ENCODE results near the gene PRPSAP1. TPM values are rescaled to one million over a fixed set of nuclear protein-coding genes. Genes with fewer than 3 reads are reported as not detected.

The PRPSAP1 gene
- total RNA-seq, 1 donor from 2014 or later: 48.8 TPM

DNA sequence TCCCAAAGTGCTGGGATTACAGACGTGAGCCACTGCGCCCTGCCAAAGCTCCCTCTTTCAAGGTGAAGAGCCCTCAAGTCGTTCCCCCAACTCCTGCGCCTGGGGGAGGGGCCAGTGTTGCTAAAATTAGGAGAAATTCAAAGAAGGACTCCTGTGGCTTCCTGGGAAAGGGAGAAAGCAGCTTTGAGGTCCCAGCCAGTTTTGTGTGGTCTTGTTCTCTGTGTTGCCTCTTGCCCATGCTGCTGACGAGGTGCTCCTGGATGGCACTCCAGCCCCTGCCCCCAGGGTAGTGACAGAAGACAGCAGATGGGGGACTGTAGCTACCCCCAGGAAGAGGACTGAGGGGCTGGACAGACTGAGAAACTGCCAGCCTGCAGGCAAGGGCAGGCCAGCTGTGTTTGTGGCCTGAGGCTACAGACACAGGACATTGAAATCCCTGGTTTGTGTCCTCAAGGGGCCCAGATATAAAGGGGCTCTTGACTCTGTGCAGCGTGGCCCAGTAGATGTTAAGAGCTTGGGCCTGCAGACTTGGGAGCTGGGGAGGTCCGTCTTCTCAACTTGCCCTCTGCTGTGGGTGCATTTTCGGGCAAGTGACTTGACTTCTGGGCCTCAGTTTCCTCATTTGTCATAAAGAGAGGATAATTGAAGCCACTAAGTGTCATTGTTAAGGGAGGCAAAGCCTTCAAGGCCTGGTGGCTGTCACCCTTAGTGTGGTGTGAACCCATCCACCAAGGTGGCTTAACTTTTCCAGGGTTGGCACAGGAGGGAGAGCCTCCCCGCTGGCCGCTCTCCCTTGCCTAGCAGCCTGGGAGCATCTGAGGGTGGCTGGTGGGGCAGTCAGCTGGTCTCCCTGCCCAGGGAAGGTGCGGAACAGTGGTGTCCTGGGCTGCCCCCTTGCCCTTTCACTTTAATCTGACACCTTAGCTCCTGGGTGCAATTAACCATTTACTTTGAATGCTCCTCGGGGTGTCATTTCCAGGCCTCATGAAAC lies 84.4 kb downstream of the PRPSAP1 start:
- intact Hi-C loops (cut with micrococcal nuclease): loop anchor here (1.0 to 10.0 kb wide), 5 partner anchors 23 to 484 kb away; partner anchors contain the start of genes FOXJ1, MFSD11, SRSF2 and UNK

GRCh38 chr17:76268015-76268749 lies 85.5 kb downstream of the PRPSAP1 start:
- intact Hi-C loops (cut with micrococcal nuclease): loop anchor here (1.0 to 10.0 kb wide), 5 partner anchors 22 to 483 kb away; partner anchors contain the start of genes FOXJ1, MFSD11, SRSF2 and UNK

- intact Hi-C loops (cut with micrococcal nuclease): loop anchor here (1.0 to 10.0 kb wide), 6 partner anchors 21 to 483 kb away; partner anchors contain the start of genes FOXJ1, MFSD11, SRSF2 and UNK
Observed at GRCh38 chr17:76267581-76268001, 86.1 kb downstream of the PRPSAP1 start.

GRCh38 chr17:76267051-76267576 lies 86.6 kb downstream of the PRPSAP1 start:
- intact Hi-C loops (cut with micrococcal nuclease): loop anchor here (1.0 to 10.0 kb wide), 2 partner anchors 122 to 468 kb away; partner anchors contain the start of genes MFSD11 and SRSF2

DNA sequence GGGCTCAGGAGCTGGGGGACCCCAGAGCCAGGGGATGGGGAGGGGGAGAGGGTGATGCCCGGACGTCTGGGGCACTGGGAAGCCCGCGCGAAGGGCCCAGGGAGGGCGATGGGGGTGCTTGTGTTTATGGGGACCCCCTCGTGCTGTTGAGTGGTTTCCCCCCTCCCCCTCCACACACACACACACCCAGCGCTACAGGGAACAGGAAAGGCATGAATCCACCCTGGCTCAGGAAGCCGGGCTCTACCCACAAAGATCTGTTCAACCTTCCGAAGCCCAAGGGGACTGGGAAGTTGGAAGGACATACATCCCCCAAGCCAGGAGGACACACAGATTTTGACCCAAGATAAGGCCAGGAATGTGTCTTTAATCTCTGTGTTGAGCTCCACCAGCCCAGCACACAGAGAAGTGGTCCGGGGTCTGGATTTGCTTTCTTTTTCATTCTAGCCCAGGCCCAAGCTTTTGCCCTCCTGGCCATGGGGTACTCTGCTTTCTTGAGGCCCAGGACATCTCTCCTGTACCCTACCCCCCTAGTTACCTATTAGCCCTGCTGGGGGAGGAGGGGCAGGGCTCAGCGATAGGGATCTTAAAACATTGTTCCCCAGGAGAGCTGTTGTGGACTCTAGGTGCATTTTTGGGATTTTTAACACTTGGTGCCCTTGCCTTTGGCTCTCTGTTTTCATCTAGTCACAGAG lies 87.3 kb downstream of the PRPSAP1 start:
- intact Hi-C loops (cut with micrococcal nuclease): loop anchor here (10.0 kb wide), 1 partner anchor 468 kb away; the partner anchor contains the start of genes MFSD11 and SRSF2

- intact Hi-C loops (cut with micrococcal nuclease): loop anchor here (10.0 kb wide), 1 partner anchor 469 kb away; the partner anchor contains the start of genes MFSD11 and SRSF2
Observed at GRCh38 chr17:76265624-76266243, 88.0 kb downstream of the PRPSAP1 start.

GRCh38 chr17:76264755-76265623 lies 88.7 kb downstream of the PRPSAP1 start, which contains the start of gene UBALD2:
Gene UBALD2 (plus strand): TSS chr17:76265348. CDS start chr17:76265506, 158 bp downstream.
- intact Hi-C loops (cut with micrococcal nuclease): loop anchor here (1.0 to 10.0 kb wide), 6 partner anchors 13 to 486 kb away; partner anchors contain the start of genes MFSD11 and SRSF2

DNA sequence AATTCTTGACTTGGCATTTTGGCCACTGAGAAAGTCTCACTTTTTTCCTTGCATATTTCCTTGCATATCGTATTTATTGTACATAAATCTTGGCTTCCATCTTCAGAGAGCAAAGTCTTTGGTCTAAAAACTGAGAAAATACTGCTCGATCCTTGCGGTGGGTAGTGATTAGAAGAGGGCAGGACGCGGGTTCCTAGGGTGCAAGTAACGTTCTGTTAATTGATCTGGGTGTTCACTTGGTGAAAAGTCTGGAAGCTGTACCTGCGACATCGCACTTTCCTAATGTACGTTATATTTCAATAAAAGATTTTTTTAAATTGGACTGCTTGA lies 89.3 kb downstream of the PRPSAP1 start:
- intact Hi-C loops (cut with micrococcal nuclease): loop anchor here (1.0 to 10.0 kb wide), 6 partner anchors 12 to 485 kb away; partner anchors contain the start of genes MFSD11 and SRSF2

DNA sequence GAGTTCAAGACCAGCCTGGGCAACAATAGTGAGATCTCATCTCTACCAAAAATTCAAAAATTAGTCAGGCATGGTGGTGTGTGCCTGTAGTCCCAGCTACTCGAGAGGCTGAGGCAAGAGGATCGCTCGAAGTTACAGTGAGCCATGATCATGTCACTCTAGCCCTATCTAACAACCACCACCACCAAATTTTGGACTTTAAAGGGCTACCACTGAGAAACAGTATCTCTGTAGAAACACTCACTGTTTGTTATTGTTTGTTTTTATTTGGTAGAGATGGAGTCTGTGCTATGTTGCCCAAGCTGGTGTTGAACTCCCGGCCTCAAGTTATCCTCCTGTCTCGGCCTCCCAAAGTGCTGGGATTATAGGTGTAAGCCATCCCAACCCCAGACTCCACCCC lies 89.8 kb downstream of the PRPSAP1 start:
- intact Hi-C loops (cut with micrococcal nuclease): loop anchor here (1.0 to 10.0 kb wide), 6 partner anchors 12 to 485 kb away; partner anchors contain the start of genes MFSD11 and SRSF2

DNA sequence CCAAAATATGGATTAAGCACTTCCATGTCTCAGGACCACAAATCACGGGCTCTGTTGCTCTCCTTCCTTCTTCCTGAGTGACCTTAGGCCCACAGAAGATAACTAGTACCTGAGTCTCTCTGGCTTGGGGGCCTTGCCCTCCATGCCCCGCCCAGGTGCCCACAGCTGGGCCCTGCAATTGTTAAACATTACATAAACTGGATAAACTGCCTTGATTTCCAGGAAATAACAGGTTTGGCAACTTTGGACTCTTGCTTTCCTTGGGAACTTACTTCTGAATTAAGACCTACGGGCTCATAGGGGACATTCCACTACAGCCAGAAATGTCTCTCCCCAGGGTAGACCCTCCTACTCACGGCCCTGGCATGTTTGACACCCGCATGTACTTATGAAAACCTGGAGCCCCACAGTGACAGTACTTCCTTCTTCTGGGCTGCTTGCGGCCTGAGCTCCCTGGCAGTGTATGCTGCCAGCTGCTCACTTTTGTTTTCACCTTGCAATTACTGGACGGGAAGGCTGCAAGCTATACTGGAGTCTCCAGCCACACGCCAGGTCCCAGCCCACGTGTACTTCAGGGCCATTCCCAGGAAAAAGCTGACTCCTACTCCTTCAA lies 90.9 kb downstream of the PRPSAP1 start:
- intact Hi-C loops (cut with micrococcal nuclease): loop anchor here (10.0 kb wide), 1 partner anchor 472 kb away; the partner anchor contains the start of genes MFSD11 and SRSF2

- intact Hi-C loops (cut with micrococcal nuclease): loop anchor here (10.0 kb wide), 1 partner anchor 473 kb away; the partner anchor contains the start of genes MFSD11 and SRSF2
Observed at GRCh38 chr17:76261421-76262215, 92.1 kb downstream of the PRPSAP1 start.

DNA sequence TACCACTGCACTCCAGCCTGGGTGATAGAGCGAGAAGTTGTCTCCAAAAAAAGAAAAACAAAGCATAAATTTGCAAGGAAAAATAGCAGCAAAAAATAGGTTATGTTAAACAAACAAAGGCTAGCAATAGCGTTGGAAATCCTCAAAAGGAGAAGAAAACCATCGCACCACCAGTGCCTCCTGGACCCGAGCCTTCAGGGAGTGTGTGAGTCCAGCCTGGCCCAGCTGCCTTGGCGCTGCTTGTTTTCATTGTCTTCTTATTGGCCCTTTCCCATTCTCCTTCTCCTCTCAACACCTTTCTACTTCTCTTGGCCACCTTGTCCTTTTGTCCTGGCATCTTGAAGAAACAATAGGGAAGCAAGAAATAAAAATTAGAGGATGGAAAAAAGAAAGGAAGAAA lies 93.0 kb downstream of the PRPSAP1 start:
- intact Hi-C loops (cut with micrococcal nuclease): loop anchor here (10.0 kb wide), 1 partner anchor 474 kb away; the partner anchor contains the start of genes MFSD11 and SRSF2

GRCh38 chr17:76260220-76260619 lies 93.5 kb downstream of the PRPSAP1 start:
- intact Hi-C loops (cut with micrococcal nuclease): loop anchor here (10.0 kb wide), 1 partner anchor 475 kb away; the partner anchor contains the start of genes MFSD11 and SRSF2

Measured in T-helper 1 cell treated with Interleukin-12 subunit alpha and Interleukin-12 subunit beta and Interleukin-4 antibody, amounts not matched to agents 30 ng/mL and 1 ng/mL, for 36 hours (primary cell).